A673 (cell line): ENCODE measurements around the gene RBM19. TPM values are rescaled to one million over a fixed set of nuclear protein-coding genes. Genes with fewer than 3 reads are reported as not detected.

Experiments used
- BruUV-seq: library from RNA; stranded (reverse); fragments of 400-500 nt; replicated peaks from 2 replicates; lab custom pipeline; 2021; lab: Mats Ljungman, UMichigan
- CTCF ChIA-PET: fragments of 300-600 bp; sonication (Branson Sonifier 250); formaldehyde crosslinking; loops from one replicate; lab custom pipeline; 2022; ENCODE audit warnings: antibody characterized with exemption; lab: Charles Lee
- POLR2A ChIA-PET: fragments of 300-600 bp; sonication (Branson Sonifier 250); formaldehyde crosslinking; loops from one replicate; lab custom pipeline; 2022; ENCODE audit warnings: antibody characterized with exemption; ENCODE audit not compliant: low non-redundant PET; lab: Charles Lee
- DNase-seq: peaks from one replicate; pipeline ENCODE4 v3.0.0-alpha.2; 2015; ENCODE audit warnings: low spot score
- H3K27ac ChIP-seq: fragments of 200-600 bp; sonication (generic); 2 replicates; pipeline ENCODE4 v1.5.1; 2016; ENCODE audit warnings: mixed run types, low read depth, mild to moderate bottlenecking, mixed read lengths, antibody characterized with exemption, low read length; ENCODE audit not compliant: poor library complexity, severe bottlenecking
- H3K27me3 ChIP-seq: fragments of 200-600 bp; sonication (generic); replicated peaks from 2 replicates; pipeline ENCODE4 v1.6.1; 2017; ENCODE audit warnings: mixed run types, low read depth, mild to moderate bottlenecking, mixed read lengths, antibody characterized with exemption, low read length; ENCODE audit not compliant: insufficient read depth, poor library complexity
- H3K36me3 ChIP-seq: fragments of 200-600 bp; sonication (generic); 2 replicates; pipeline ENCODE4 v1.6.1; 2016; ENCODE audit warnings: mixed run types, mild to moderate bottlenecking, mixed read lengths, antibody characterized with exemption, low read length; ENCODE audit not compliant: insufficient read depth, poor library complexity, severe bottlenecking
- H3K4me1 ChIP-seq: fragments of 200-600 bp; sonication (generic); 2 replicates; pipeline ENCODE4 v1.6.1; 2017; ENCODE audit warnings: mixed run types, mild to moderate bottlenecking, mixed read lengths, antibody characterized with exemption, low read length; ENCODE audit not compliant: insufficient read depth, poor library complexity, severe bottlenecking
- H3K4me3 ChIP-seq: fragments of 200-600 bp; sonication (generic); 2 replicates; pipeline ENCODE4 v1.5.1; 2016; ENCODE audit warnings: low read depth, mixed run types, mild to moderate bottlenecking, mixed read lengths, low read length; ENCODE audit not compliant: poor library complexity, severe bottlenecking
- H3K9me3 ChIP-seq: fragments of 200-600 bp; sonication (generic); 2 replicates; pipeline ENCODE4 v1.6.1; 2016; ENCODE audit warnings: mixed run types, low read depth, mild to moderate bottlenecking, mixed read lengths, antibody characterized with exemption, low read length; ENCODE audit not compliant: poor library complexity, severe bottlenecking
- CTCF ChIP-seq: fragments of 300-800, 200-600 bp; sonication (generic); conservative IDR thresholded peaks from 2 replicates; pipeline ENCODE4 v1.5.1; 2017; ENCODE audit warnings: low read depth, mild to moderate bottlenecking, antibody characterized with exemption, low read length, moderate library complexity, mixed read lengths
- EZH2 ChIP-seq: fragments of 200-600 bp; sonication (generic); IDR thresholded peaks from 2 replicates; pipeline ENCODE4 v1.6.1; 2017; ENCODE audit warnings: borderline replicate concordance, low read depth, mild to moderate bottlenecking, mixed read lengths, antibody characterized with exemption, low read length; ENCODE audit not compliant: poor library complexity, severe bottlenecking
- intact Hi-C: fragments of 100-400 bp; cut with micrococcal nuclease; formaldehyde crosslinking; loops from one replicate; pipeline ENCODE4 v1.10.0; 2022; ENCODE audit not compliant: unreplicated experiment
- total RNA-seq: library from RNA; stranded (reverse); gene quantifications from 2 replicates; pipeline ENCODE4 v1.2.3, GENCODE V29; 2021

Gene RBM19
- total RNA-seq, 1 experiment from 2014 or later: 47.1 TPM

- no peak overlapping the region for H3K4me3 ChIP-seq
- no peaks in the 10 kb centered on the region for H3K27me3 ChIP-seq
- H3K9me3 ChIP-seq: no peaks in the 10 kb centered on the region
- POLR2A ChIA-PET: interaction anchor here (0.5 kb wide), 1 partner anchor 650 kb away, joined by 16 read pairs; no protein-coding TSS in a partner anchor
- no peak overlapping the region for H3K27ac ChIP-seq
- no peaks in the 10 kb centered on the region for H3K36me3 ChIP-seq
- no TSS peak for BruUV-seq
- CTCF ChIA-PET: no interaction called here
- TF ChIP-seq CTCF: no peak
- no peak for TF ChIP-seq EZH2
- DNase-seq: no peak
- no peaks in the 10 kb centered on the region for H3K4me1 ChIP-seq
- intact Hi-C loops: no loop called here
Measured at GRCh38 chr12:113879658-113880057, 86.5 kb downstream of the RBM19 start.

GRCh38 chr12:113877607-113878006 is 88.5 kb downstream of the RBM19 start:
- Histone ChIP-seq H3K9me3 (no peaks in the 10 kb centered on the region), H3K27ac (no peak overlapping the region), H3K4me3 (no peak overlapping the region), H3K36me3 (no peaks in the 10 kb centered on the region), H3K27me3 (no peaks in the 10 kb centered on the region), H3K4me1 (no peaks in the 10 kb centered on the region)
- TF ChIP-seq CTCF: no peak
- TF ChIP-seq EZH2: no peak
- intact Hi-C loops: no loop called here
- no peak for DNase-seq
- POLR2A ChIA-PET: no interaction called here
- CTCF ChIA-PET: no interaction called here
- BruUV-seq: no TSS peak

GRCh38 chr12:113876160-113876559 is 90.0 kb downstream of the RBM19 start:
- no peaks in the 10 kb centered on the region for H3K36me3 ChIP-seq
- BruUV-seq: no TSS peak
- intact Hi-C loops: no loop called here
- no peak overlapping the region for H3K4me3 ChIP-seq
- no peaks in the 10 kb centered on the region for H3K4me1 ChIP-seq
- no peak overlapping the region for H3K27ac ChIP-seq
- TF ChIP-seq CTCF: no peak
- no peak for TF ChIP-seq EZH2
- H3K9me3 ChIP-seq: no peaks in the 10 kb centered on the region
- DNase-seq: no peak
- POLR2A ChIA-PET: no interaction called here
- no peaks in the 10 kb centered on the region for H3K27me3 ChIP-seq
- CTCF ChIA-PET: no interaction called here
